GM12892 (cell line): ENCODE data around the gene LMX1B.
"Not testable (repeated sequence)": the region's sequence is repeated elsewhere in the genome, so short reads cannot be mapped to it uniquely, and the experiment has no call there.

Source experiments
- DNase-seq: peaks from one replicate; pipeline ENCODE4 v3.0.0; 2011; ENCODE audit not compliant: insufficient read length
- FAIRE-seq: peaks from 2 replicates; lab custom pipeline; 2011; peaks lifted over from hg19 to GRCh38; lab: Jason Lieb, UNC
- POLR2A ChIP-seq: IDR thresholded peaks from 2 replicates; pipeline ENCODE4 v1.6.1; 2011; ENCODE audit warnings: low read depth, low read length, control low read depth
- POLR2AphosphoS5 ChIP-seq: IDR thresholded peaks from 2 replicates; pipeline ENCODE4 v1.6.1; 2011; ENCODE audit warnings: low read depth, low read length, control low read depth
- TAF1 ChIP-seq: IDR thresholded peaks from 2 replicates; pipeline ENCODE4 v1.6.1; 2011; ENCODE audit warnings: low read depth, mild to moderate bottlenecking, control low read depth, low read length, borderline replicate concordance

The LMX1B gene

DNA sequence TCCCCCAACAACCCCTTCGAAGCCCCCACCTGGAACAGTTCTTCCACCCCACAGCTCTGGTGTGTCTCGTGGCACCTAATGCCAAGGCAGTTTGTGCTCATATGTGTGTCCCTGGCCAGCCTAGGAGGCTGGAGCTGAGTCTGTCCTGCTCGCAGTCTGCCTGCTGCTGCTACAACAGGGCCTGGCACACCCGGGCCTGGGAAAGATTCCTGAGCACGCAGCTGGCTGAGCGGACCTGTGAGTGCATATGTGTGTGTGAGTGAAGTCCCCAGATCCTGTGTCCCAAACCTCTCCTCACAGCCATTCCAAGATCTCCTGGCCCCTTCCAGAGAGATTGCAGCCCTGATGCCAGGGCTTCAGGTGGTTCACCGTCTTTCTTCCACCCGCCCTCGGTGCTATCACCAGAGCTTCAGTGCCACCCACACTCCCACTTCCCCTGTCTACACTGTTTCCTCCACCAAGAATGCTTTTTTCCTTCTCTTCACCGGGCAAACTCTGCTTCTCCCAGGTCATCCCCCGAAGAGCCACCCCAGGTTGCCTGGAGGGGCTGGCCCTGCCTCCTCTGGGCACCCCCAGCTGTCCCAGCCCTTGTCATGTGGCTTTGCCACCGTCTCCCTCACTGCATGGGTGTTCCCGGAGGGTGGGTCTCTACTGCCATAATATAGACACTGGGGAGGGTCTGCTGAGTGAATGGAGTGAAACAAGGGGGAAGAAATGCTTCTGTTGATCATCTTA, 28.4 kb downstream of the LMX1B start:
- FAIRE-seq = no peak
- TF ChIP-seq POLR2A (no peak), TAF1 (no peak), POLR2AphosphoS5 (no peak)
- DNase-seq = no peak

DNA sequence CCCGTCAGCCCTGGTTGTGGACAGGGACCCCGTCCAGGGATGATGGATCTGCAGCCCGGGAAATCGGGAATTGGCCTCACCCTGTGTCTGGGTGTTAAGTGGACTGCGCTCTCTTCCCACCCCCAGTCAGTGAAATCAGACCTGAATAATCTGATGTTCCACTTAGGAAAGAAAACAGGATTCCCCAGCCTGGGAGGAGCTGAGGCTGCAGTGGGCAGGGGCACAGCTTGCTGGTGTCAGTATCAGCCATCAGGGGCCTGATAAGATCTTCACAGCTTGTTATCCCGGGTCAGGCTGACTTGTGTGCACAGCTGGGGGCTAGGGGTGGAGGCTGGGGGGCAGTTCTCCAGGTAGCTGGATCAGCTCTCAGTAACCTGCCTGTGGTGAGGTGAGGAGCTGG, 29.1 kb downstream of the LMX1B start:
- FAIRE-seq (no peak), DNase-seq (no peak)
- TF ChIP-seq POLR2A (no peak), POLR2AphosphoS5 (no peak), TAF1 (no peak)

DNA sequence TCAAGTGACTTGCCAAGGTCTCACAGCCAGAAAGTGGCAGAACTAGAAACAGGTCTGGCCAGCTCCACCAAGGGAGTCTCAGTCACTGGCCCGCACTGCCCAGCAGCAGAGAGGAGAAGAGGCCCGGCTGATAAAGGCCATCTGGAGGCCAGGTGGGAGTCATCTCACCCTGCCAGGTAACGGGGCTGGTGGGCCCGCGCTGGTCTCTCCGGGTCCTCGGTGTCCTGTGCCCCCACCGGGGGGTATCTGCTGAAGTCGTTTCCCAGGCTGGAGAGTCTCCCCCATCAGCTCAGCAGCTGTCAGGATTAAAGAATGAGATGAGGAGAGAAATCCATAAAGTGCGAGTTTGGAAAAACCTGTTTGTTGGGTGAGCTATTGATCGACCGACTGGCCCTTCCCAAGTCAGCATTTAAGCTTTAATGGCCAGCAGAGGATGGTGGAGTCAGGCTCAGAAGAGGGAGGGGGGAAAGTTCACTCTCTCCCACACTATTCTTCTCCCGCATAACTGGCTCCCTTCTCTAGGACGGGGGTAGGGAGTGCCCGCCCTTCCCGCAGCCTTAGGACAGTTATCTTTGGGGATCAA, 30.3 kb downstream of the LMX1B start:
- TF ChIP-seq POLR2AphosphoS5 = no peak
- TF ChIP-seq POLR2A = no peak
- no peak for TF ChIP-seq TAF1
- FAIRE-seq = no peak

DNA sequence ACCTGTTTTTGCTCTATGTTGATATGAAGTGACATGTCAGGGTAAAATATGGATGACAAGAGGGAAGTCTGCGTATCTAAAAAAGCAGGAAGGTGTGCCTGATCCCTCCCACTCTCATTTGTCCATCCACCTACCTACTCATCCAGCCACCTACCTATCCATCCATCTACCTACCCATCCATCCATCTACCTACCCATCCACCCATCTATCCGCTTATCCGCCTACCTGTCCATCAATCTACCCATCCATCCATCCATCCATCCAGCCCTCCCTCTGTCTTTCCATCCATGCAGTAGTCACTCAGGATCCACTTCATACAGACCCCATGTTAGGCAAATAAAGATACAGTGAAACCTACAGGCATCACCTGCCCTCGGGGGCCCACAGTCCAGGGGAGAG, 32.4 kb downstream of the LMX1B start:
- DNase-seq (no peak), FAIRE-seq (no peak)
- TF ChIP-seq TAF1 = no peak
- TF ChIP-seq POLR2AphosphoS5 = no peak
- TF ChIP-seq POLR2A = no peak

More for the DNA sequence above, 30.3 kb downstream of the LMX1B start:
- no peak for DNase-seq

DNA sequence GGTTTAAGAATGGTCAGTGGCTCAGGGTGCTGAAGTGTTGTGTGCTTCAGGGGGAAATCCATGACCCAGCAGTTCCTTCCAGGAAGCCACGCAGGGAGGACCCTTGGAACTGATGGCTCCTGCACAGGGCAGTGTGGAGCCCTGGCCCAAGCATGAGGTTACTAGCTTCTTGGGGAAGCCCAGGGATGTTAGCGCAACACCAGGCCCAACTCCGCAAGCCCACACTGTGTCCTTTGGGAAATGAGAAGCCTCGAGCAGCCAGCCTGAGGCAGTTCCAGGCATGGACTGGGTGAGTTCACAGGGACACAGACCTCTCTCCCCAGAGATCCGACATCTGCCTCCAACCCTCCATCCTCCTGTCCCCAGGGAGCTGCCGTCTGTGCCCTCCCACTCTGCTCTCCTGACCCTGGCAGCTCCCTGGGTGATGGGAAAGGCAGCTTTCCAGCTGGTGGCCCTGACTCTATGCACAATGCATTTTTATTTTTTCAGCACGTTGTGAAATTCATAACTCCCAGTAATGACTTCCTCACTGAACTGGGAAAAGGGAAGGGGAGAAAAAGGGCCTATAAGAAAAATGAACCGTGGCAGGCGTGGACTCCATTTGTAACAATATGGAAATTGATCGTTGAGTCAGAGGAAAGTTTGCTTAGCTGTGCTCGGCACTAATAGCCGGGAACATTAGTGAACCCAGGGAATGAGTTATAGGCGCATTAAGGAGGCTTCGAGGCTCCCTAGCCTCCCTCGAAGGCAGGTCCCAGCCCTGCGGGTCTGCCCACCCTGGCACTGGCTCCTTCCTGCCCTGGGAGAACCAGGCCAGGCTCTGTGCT, 34.1 kb downstream of the LMX1B start:
- FAIRE-seq = no peak
- no peak for DNase-seq
- TF ChIP-seq POLR2AphosphoS5 (no peak), TAF1 (no peak), POLR2A (no peak)

DNA sequence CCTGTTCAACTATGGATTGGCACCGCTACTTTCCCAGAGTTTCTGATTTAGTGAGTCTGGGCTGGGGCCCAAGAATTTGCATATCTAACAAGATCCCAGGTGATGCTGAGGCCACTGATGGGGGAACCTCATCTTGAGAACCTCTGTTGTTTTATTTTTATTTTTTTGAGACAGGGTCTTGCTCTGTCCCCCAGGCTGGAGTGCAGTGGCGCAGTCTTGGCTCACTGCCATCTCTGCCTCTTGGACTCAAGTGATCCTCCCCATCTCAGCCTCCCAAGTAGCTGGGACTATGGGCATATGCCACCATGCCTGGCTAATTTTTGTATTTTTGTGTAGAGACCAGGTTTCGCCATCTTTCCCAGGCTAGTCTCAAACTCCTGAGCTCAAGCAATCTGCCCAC, 35.7 kb downstream of the LMX1B start:
- no peak for FAIRE-seq

DNA sequence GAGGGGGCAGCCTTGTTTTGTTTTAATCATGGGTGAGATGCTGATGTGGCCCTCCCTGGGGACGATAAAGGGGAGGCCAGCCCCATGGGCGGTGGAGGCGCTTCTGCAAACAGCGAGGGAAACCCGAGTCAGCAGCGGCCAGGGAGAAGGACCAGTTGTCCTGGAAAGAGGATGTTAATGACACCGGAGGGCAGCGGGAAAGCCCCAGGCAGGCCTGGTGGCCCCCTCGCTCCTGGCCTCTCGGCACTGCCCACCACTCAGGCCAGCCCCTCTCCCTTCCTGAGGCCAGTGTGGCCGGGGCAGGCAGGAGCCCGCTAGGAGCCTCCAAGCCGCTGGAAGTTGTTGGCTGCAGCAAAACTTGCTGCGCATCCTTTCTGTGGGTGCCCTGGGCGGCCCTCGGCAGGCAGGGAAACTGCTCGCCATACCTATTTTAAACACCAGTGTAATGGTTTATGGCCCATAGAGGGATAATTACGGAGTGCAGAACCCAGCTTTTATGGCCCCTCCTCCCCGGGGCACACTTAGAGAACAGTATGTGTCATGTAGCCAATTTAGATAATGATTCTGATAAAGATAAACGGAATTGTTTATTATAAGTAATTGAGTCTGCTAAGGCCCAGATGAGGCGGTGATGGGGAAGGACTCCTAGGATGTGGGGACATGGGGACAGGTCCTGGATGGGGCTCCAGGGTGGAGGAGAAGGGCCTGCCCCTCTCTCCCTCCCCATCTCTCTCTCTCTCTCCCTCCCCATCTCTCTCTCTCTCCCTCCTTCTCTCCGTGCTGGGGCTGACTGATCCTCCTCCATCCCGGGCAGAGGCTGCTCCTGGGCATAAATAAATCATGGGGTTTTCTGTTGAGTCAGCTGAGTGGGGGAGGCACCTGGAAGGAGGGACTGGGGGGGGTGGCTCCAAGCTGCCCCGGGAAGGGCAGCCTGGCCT, 36.9 kb downstream of the LMX1B start:
- DNase-seq (no peak), FAIRE-seq (no peak)
- TF ChIP-seq POLR2A = no peak
- TF ChIP-seq POLR2AphosphoS5 = no peak
- no peak for TF ChIP-seq TAF1

More for the DNA sequence above, 35.7 kb downstream of the LMX1B start:
- TF ChIP-seq POLR2A = no peak
- TF ChIP-seq POLR2AphosphoS5 = no peak
- TF ChIP-seq TAF1 = no peak
- DNase-seq = no peak

DNA sequence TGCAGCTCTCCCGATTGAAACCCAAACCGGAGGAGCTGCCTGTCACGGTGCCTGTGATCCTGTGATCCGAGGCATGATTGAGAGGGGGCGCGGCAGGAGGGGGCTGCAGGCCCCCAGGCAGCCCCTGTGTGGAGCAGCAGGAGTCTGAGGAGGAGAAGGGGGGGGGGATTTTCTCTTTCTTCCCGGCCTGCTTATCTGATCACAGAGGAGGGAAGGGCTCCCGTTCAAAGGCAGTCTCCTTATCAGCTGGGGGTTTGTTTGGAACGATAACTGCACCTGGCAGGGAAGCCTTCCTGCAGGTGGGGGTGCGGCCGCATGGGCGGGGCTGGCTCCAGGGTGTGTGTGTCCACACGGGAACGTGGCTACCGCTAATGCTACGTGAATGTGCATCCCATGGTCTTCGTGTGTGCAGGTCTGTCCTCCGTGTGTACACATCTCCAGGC, 38.4 kb downstream of the LMX1B start:
- DNase-seq (no peak), FAIRE-seq (no peak)
- TF ChIP-seq TAF1 (no peak), POLR2AphosphoS5 (no peak), POLR2A (no peak)

DNA sequence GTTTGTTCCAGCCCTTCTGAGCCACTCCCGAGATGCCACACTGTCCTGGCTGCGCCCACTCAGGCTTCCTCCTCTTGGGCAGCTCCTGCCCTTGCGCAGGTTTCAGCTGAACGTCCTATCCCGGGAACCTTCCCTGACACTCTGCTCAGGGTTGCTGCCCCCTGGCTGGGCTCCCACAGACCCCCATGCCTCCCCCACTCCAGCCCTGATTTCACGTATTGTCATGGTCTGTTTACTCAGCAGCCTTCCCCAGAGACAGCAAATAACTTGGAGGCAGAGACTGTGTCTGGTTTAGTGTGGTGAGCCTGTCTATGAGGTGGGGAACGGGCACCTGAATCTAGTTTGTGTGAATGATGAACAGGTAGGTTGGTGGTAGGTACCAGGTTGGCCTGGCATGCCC, 40.4 kb downstream of the LMX1B start:
- TF ChIP-seq POLR2A (no peak), POLR2AphosphoS5 (no peak), TAF1 (no peak)
- no peak for DNase-seq
- FAIRE-seq = no peak

DNA sequence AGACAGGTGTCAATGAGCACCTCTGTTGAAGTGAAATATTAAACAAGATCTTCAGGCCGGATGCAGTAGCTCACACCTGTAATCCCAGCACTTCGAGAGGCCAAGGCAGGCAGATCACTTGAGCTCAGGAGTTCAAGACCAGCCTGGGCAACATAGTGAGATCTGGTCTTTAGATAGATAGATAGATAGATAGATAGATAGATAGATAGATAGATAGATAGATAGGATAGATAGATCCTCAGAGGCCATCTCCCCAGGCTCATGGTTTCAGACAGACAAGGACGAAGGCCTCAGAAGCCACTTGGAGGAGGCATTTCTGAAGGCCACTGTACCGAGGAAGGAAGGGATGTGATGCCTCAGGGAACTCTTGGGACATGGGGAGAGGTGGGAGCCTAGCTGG, 42.5 kb downstream of the LMX1B start:
- DNase-seq, FAIRE-seq: not testable (repeated sequence)

DNA sequence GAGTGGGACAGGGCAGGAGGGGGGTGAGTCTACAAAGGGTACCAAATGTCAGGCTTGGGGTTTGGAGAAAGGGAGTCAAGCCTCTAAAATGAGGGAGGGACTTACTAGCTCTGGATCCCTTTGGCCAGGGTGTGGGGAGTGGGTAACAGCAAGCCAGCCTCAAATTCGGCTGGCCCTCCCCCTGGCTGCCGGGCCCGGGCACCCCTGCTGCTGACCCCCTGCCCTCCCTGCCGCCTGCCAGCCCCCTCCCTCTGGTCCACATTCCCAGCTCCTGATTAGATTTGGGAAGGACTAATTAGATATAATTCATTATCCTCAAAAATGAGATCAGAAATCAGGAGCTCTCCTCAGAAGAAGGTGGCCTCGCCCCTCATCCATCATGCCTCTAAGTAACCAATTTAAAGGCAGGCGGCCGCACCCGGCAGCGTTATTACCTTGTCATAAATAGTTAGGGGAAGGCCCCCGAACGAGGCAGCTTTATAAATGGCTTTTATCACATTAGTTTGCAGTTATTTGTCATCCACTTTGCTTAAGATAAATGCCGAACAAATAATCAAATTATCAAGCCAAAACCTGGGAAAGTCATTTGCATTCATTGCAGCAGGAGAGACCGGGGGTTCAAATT, 44.6 kb downstream of the LMX1B start:
- no peak for FAIRE-seq
- no peak for DNase-seq
- TF ChIP-seq TAF1 = no peak
- no peak for TF ChIP-seq POLR2A
- no peak for TF ChIP-seq POLR2AphosphoS5
